ENCODE measurements around the gene VPS26B.

DNA sequence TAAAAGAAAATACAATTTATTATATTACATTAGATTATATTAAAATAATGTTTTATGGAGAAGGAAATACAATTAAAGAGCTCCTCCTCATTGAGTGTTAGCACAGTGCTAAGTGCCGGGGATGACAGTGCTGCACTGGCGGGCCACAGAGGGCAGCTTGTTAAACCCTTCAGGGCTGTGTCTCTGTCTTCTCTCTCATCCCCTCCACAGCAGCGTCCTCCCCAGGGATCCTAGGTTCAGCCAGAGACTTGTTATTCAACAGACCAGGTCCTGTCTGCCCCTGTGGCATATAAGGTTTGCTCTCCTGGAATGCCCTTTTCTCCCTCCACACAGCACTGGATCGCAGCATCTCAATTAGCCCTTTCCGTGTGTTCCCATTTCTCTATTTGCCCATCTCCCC is 14.5 kb downstream of the VPS26B start:
- no peak for TF ChIP-seq EZH2 (IDR thresholded peaks at IDR 0.05; ENCODE audit: low read depth, unreplicated experiment)
- TF ChIP-seq, protein P1, sequence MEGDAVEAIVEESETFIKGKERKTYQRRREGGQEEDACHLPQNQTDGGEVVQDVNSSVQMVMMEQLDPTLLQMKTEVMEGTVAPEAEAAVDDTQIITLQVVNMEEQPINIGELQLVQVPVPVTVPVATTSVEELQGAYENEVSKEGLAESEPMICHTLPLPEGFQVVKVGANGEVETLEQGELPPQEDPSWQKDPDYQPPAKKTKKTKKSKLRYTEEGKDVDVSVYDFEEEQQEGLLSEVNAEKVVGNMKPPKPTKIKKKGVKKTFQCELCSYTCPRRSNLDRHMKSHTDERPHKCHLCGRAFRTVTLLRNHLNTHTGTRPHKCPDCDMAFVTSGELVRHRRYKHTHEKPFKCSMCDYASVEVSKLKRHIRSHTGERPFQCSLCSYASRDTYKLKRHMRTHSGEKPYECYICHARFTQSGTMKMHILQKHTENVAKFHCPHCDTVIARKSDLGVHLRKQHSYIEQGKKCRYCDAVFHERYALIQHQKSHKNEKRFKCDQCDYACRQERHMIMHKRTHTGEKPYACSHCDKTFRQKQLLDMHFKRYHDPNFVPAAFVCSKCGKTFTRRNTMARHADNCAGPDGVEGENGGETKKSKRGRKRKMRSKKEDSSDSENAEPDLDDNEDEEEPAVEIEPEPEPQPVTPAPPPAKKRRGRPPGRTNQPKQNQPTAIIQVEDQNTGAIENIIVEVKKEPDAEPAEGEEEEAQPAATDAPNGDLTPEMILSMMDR (conservative IDR thresholded peaks at IDR 0.05; ENCODE audit: low read depth in 2 of 2) = no peak
- TF ChIP-seq, protein P2, sequence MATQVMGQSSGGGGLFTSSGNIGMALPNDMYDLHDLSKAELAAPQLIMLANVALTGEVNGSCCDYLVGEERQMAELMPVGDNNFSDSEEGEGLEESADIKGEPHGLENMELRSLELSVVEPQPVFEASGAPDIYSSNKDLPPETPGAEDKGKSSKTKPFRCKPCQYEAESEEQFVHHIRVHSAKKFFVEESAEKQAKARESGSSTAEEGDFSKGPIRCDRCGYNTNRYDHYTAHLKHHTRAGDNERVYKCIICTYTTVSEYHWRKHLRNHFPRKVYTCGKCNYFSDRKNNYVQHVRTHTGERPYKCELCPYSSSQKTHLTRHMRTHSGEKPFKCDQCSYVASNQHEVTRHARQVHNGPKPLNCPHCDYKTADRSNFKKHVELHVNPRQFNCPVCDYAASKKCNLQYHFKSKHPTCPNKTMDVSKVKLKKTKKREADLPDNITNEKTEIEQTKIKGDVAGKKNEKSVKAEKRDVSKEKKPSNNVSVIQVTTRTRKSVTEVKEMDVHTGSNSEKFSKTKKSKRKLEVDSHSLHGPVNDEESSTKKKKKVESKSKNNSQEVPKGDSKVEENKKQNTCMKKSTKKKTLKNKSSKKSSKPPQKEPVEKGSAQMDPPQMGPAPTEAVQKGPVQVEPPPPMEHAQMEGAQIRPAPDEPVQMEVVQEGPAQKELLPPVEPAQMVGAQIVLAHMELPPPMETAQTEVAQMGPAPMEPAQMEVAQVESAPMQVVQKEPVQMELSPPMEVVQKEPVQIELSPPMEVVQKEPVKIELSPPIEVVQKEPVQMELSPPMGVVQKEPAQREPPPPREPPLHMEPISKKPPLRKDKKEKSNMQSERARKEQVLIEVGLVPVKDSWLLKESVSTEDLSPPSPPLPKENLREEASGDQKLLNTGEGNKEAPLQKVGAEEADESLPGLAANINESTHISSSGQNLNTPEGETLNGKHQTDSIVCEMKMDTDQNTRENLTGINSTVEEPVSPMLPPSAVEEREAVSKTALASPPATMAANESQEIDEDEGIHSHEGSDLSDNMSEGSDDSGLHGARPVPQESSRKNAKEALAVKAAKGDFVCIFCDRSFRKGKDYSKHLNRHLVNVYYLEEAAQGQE (IDR thresholded peaks at IDR 0.05; ENCODE audit: unreplicated experiment) = no peak
- no peak for TF ChIP-seq POLR2AphosphoS5 (IDR thresholded peaks at IDR 0.05; ENCODE audit: low read depth)
- no peak for TF ChIP-seq EZH2phosphoT487 (IDR thresholded peaks at IDR 0.05; ENCODE audit: unreplicated experiment)
- TF ChIP-seq NANOG (IDR thresholded peaks at IDR 0.05; ENCODE audit: borderline replicate concordance) = no peak
- TF ChIP-seq ZNF331 (CRISPR knock-in tag; IDR thresholded peaks at IDR 0.05; ENCODE audit: low read depth) = no peak
- TF ChIP-seq CREB1 (CRISPR knock-in tag; IDR thresholded peaks at IDR 0.05; ENCODE audit: low read depth) = no peak
- TF ChIP-seq JUNB (IDR thresholded peaks at IDR 0.05; ENCODE audit: unreplicated experiment) = no peak
- TF ChIP-seq, protein P3, sequence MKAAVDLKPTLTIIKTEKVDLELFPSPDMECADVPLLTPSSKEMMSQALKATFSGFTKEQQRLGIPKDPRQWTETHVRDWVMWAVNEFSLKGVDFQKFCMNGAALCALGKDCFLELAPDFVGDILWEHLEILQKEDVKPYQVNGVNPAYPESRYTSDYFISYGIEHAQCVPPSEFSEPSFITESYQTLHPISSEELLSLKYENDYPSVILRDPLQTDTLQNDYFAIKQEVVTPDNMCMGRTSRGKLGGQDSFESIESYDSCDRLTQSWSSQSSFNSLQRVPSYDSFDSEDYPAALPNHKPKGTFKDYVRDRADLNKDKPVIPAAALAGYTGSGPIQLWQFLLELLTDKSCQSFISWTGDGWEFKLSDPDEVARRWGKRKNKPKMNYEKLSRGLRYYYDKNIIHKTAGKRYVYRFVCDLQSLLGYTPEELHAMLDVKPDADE (IDR thresholded peaks at IDR 0.05) = no peak
- TF ChIP-seq ZNF114 (CRISPR knock-in tag; IDR thresholded peaks at IDR 0.05) = no peak
- no peak for TF ChIP-seq STAT1 (IDR thresholded peaks at IDR 0.05; ENCODE audit: unreplicated experiment)
- TF ChIP-seq, protein P4, sequence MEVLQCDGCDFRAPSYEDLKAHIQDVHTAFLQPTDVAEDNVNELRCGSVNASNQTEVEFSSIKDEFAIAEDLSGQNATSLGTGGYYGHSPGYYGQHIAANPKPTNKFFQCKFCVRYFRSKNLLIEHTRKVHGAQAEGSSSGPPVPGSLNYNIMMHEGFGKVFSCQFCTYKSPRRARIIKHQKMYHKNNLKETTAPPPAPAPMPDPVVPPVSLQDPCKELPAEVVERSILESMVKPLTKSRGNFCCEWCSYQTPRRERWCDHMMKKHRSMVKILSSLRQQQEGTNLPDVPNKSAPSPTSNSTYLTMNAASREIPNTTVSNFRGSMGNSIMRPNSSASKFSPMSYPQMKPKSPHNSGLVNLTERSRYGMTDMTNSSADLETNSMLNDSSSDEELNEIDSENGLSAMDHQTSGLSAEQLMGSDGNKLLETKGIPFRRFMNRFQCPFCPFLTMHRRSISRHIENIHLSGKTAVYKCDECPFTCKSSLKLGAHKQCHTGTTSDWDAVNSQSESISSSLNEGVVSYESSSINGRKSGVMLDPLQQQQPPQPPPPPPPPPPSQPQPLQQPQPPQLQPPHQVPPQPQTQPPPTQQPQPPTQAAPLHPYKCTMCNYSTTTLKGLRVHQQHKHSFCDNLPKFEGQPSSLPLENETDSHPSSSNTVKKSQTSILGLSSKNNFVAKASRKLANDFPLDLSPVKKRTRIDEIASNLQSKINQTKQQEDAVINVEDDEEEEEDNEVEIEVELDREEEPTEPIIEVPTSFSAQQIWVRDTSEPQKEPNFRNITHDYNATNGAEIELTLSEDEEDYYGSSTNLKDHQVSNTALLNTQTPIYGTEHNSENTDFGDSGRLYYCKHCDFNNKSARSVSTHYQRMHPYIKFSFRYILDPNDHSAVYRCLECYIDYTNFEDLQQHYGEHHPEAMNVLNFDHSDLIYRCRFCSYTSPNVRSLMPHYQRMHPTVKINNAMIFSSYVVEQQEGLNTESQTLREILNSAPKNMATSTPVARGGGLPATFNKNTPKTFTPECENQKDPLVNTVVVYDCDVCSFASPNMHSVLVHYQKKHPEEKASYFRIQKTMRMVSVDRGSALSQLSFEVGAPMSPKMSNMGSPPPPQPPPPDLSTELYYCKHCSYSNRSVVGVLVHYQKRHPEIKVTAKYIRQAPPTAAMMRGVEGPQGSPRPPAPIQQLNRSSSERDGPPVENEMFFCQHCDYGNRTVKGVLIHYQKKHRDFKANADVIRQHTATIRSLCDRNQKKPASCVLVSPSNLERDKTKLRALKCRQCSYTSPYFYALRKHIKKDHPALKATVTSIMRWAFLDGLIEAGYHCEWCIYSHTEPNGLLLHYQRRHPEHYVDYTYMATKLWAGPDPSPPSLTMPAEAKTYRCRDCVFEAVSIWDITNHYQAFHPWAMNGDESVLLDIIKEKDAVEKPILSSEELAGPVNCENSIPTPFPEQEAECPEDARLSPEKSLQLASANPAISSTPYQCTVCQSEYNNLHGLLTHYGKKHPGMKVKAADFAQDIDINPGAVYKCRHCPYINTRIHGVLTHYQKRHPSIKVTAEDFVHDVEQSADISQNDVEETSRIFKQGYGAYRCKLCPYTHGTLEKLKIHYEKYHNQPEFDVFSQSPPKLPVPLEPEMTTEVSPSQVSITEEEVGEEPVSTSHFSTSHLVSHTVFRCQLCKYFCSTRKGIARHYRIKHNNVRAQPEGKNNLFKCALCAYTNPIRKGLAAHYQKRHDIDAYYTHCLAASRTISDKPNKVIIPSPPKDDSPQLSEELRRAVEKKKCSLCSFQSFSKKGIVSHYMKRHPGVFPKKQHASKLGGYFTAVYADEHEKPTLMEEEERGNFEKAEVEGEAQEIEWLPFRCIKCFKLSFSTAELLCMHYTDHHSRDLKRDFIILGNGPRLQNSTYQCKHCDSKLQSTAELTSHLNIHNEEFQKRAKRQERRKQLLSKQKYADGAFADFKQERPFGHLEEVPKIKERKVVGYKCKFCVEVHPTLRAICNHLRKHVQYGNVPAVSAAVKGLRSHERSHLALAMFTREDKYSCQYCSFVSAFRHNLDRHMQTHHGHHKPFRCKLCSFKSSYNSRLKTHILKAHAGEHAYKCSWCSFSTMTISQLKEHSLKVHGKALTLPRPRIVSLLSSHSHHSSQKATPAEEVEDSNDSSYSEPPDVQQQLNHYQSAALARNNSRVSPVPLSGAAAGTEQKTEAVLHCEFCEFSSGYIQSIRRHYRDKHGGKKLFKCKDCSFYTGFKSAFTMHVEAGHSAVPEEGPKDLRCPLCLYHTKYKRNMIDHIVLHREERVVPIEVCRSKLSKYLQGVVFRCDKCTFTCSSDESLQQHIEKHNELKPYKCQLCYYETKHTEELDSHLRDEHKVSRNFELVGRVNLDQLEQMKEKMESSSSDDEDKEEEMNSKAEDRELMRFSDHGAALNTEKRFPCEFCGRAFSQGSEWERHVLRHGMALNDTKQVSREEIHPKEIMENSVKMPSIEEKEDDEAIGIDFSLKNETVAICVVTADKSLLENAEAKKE (CRISPR knock-in tag; IDR thresholded peaks at IDR 0.05) = no peak
